CD8-positive, alpha-beta memory T cell (primary cell): ENCODE data around the gene CTDSP2. TPM values are rescaled to one million over a fixed set of nuclear protein-coding genes. Genes with fewer than 3 reads are reported as not detected.
"Not testable (repeated sequence)": the region's sequence is repeated elsewhere in the genome, so short reads cannot be mapped to it uniquely, and the experiment has no call there.

Experiments
- CTCF ChIA-PET: fragments of 350-600 bp; sonication (Branson Sonifier 250); formaldehyde crosslinking; loops from one replicate; lab custom pipeline; 2021; ENCODE audit warnings: antibody characterized with exemption; lab: Charles Lee
- POLR2A ChIA-PET: fragments of 350-600 bp; sonication (Branson Sonifier 250); formaldehyde crosslinking; loops from one replicate; lab custom pipeline; 2021; ENCODE audit warnings: antibody characterized with exemption; lab: Charles Lee
- DNase-seq, 5 donors: peaks; one replicate each; pipeline versions ENCODE4 v3.0.0 to v3.0.0-alpha.2; 2020 to 2022; ENCODE audit warnings: mixed read lengths in 1 of 5
- H3K27ac ChIP-seq: one replicate; pipeline ENCODE4 v1.7.0; 2013; ENCODE audit warnings: low read depth, mild to moderate bottlenecking, low read length, moderate library complexity
- H3K27me3 ChIP-seq: 2 replicates; pipeline ENCODE4 v1.7.0; 2013; ENCODE audit warnings: low read length, mild to moderate bottlenecking; ENCODE audit not compliant: insufficient read depth, poor library complexity, severe bottlenecking
- H3K36me3 ChIP-seq: 2 replicates; pipeline ENCODE4 v1.7.0; 2013; ENCODE audit warnings: mild to moderate bottlenecking, low read length, moderate library complexity; ENCODE audit not compliant: insufficient read depth
- H3K4me1 ChIP-seq: 2 replicates; pipeline ENCODE4 v1.7.0; 2013; ENCODE audit warnings: mild to moderate bottlenecking, low read length, moderate library complexity; ENCODE audit not compliant: insufficient read depth
- H3K4me3 ChIP-seq: 2 replicates; pipeline ENCODE4 v1.7.0; 2013; ENCODE audit warnings: mild to moderate bottlenecking, low read length
- H3K9me3 ChIP-seq: 2 replicates; pipeline ENCODE4 v1.7.0; 2013; ENCODE audit warnings: mild to moderate bottlenecking, low read length
- H3K27ac Mint-ChIP-seq, 8 donors: one replicate each; pipeline ENCODE4 v1.8.0; 2020 to 2021; ENCODE audit warnings: mixed read lengths in 8 of 8, mild to moderate bottlenecking in 6 of 8, inconsistent platforms in 3 of 8, moderate library complexity in 3 of 8
- H3K27me3 Mint-ChIP-seq, 2 donors: one replicate each; pipeline ENCODE4 v1.8.0; 2020 to 2021; ENCODE audit warnings: mixed read lengths in 2 of 2, mild to moderate bottlenecking in 1 of 2, moderate library complexity in 1 of 2
- H3K36me3 Mint-ChIP-seq, 3 donors: one replicate each; pipeline ENCODE4 v1.8.0; 2020 to 2021; ENCODE audit warnings: mixed read lengths in 3 of 3, inconsistent platforms in 1 of 3, mild to moderate bottlenecking in 1 of 3
- H3K4me1 Mint-ChIP-seq, 3 donors: one replicate each; pipeline ENCODE4 v1.8.0; 2020 to 2021; ENCODE audit warnings: mixed read lengths in 3 of 3, inconsistent platforms in 1 of 3, mild to moderate bottlenecking in 1 of 3
- H3K4me3 Mint-ChIP-seq, 7 donors: one replicate each; pipeline ENCODE4 v1.8.0; 2020 to 2021; ENCODE audit warnings: mixed read lengths in 7 of 7, mild to moderate bottlenecking in 6 of 7, moderate library complexity in 4 of 7, inconsistent platforms in 2 of 7
- H3K9me3 Mint-ChIP-seq, 5 donors: one replicate each; pipeline ENCODE4 v1.8.0; 2020 to 2022; ENCODE audit warnings: mixed read lengths in 5 of 5, mild to moderate bottlenecking in 3 of 5, moderate library complexity in 2 of 5, inconsistent platforms in 1 of 5
- polyA plus RNA-seq: library from polyadenylated mRNA; unstranded; fragments of 300-500 nt; fragmentation: Illumina TruSeq; gene quantifications from one replicate; pipeline ENCODE4 v1.2.3, GENCODE V29; 2021
- total RNA-seq, 2 experiments: library from RNA; stranded (reverse); gene quantifications; one replicate each; pipeline ENCODE4 v1.2.3, GENCODE V29; 2021

Gene CTDSP2
- total and polyA plus RNA-seq, 3 experiments from 2014 or later = 55.0 to 76.4 (median 72.8) TPM

- H3K9me3 ChIP-seq, H3K27ac Mint-ChIP-seq, DNase-seq, H3K27ac ChIP-seq, H3K4me3 ChIP-seq, H3K27me3 ChIP-seq, H3K36me3 ChIP-seq, POLR2A ChIA-PET, H3K36me3 Mint-ChIP-seq, H3K9me3 Mint-ChIP-seq, CTCF ChIA-PET, H3K4me1 ChIP-seq: not testable (repeated sequence)
- Mint-ChIP-seq H3K4me1 (peaks cover 10 to 37% (median 15%) of the 10 kb centered on the region in 3 donors), H3K27me3 (peaks cover 19 to 22% of the 10 kb centered on the region in 2 donors), H3K4me3 (peak overlapping the region in 1 of 7 donors; percentile 73)
Observed at GRCh38 chr12:57849447-57849846, 2.9 kb upstream of the CTDSP2 start.

- peaks cover 17 to 22% of the 10 kb centered on the region in 2 donors for H3K27me3 Mint-ChIP-seq
Observed at GRCh38 chr12:57849035-57849434, 2.5 kb upstream of the CTDSP2 start.

GRCh38 chr12:57848208-57848607 lies 1.7 kb upstream of the CTDSP2 start:
- CTCF ChIA-PET = interaction anchor here (0.8 to 2.7 kb wide), 8 partner anchors 9 to 65 kb away, joined by 3 to 13 read pairs (median 4); partner anchors contain the start of gene TSFM
- H3K4me3 ChIP-seq = no peak overlapping the region
- H3K4me1 Mint-ChIP-seq = peaks cover 22 to 49% (median 27%) of the 10 kb centered on the region in 3 donors
- peak overlapping the region; percentile 60 to 91 (median 84) for H3K4me3 Mint-ChIP-seq
- peaks cover 15% of the 10 kb centered on the region for H3K4me1 ChIP-seq
- no peaks in the 10 kb centered on the region for H3K9me3 Mint-ChIP-seq
- no peaks in the 10 kb centered on the region for H3K36me3 ChIP-seq
- peak overlapping the region in 7 of 8 donors; percentile 31 to 83 (median 47) for H3K27ac Mint-ChIP-seq
- H3K36me3 Mint-ChIP-seq = peaks cover 0 to 14% (median 0%) of the 10 kb centered on the region in 3 donors
- H3K27me3 Mint-ChIP-seq = peaks cover 10 to 15% of the 10 kb centered on the region in 2 donors
- H3K9me3 ChIP-seq = no peaks in the 10 kb centered on the region
- no peak for DNase-seq
- peaks cover 8% of the 10 kb centered on the region for H3K27me3 ChIP-seq
- no peak overlapping the region for H3K27ac ChIP-seq
- POLR2A ChIA-PET = interaction anchor here (0.5 kb wide), 1 partner anchor 598 kb away, joined by 3 read pairs; no protein-coding TSS in a partner anchor

More at GRCh38 chr12:57849035-57849434, 2.5 kb upstream of the CTDSP2 start:
- Histone ChIP-seq H3K27me3 (peaks cover 8% of the 10 kb centered on the region), H3K4me3 (no peak overlapping the region), H3K4me1 (peaks cover 7% of the 10 kb centered on the region), H3K9me3 (no peaks in the 10 kb centered on the region), H3K36me3 (no peaks in the 10 kb centered on the region), H3K27ac (no peak overlapping the region)
- ChIA-PET CTCF (interaction anchor here (1.3 kb wide), 1 partner anchor 39 kb away, joined by 3 read pairs; no protein-coding TSS in a partner anchor), POLR2A (no interaction called here)
- H3K4me3 Mint-ChIP-seq = peak overlapping the region in 2 of 7 donors; percentile 10 to 73
- peaks cover 14 to 41% (median 20%) of the 10 kb centered on the region in 3 donors for H3K4me1 Mint-ChIP-seq
- no peak for DNase-seq
- no peaks in the 10 kb centered on the region for H3K9me3 Mint-ChIP-seq
- H3K36me3 Mint-ChIP-seq = peaks cover 0 to 10% (median 0%) of the 10 kb centered on the region in 3 donors
- peak overlapping the region in 2 of 8 donors; percentile 8 to 83 for H3K27ac Mint-ChIP-seq

GRCh38 chr12:57846285-57846576 lies 298 bp downstream of the CTDSP2 start:
- H3K9me3 Mint-ChIP-seq = no peaks in the 10 kb centered on the region
- Histone ChIP-seq H3K9me3 (no peaks in the 10 kb centered on the region), H3K4me3 (peak overlapping the region; percentile 87), H3K36me3 (no peaks in the 10 kb centered on the region), H3K4me1 (peaks cover 35% of the 10 kb centered on the region), H3K27ac (peak overlapping the region; percentile 88), H3K27me3 (no peaks in the 10 kb centered on the region)
- peaks cover 0 to 25% (median 0%) of the 10 kb centered on the region in 3 donors for H3K36me3 Mint-ChIP-seq
- DNase-seq = peak in 1 of 5 donors; percentile 63
- CTCF ChIA-PET = interaction anchor here (0.7 to 4.2 kb wide), 8 partner anchors 8 to 63 kb away, joined by 3 to 31 read pairs (median 4); partner anchors contain the start of gene TSFM
- H3K4me1 Mint-ChIP-seq = peaks cover 42 to 58% (median 42%) of the 10 kb centered on the region in 3 donors
- POLR2A ChIA-PET = interaction anchor here (0.9 to 2.3 kb wide), 6 partner anchors 9 to 95 kb away, joined by 3 to 10 read pairs (median 3); partner anchors contain the start of genes ATP23, AVIL and TSFM
- H3K27me3 Mint-ChIP-seq = peaks cover 1% of the 10 kb centered on the region in 2 donors
- H3K27ac Mint-ChIP-seq = peak overlapping the region; percentile 21 to 93 (median 67)
- H3K4me3 Mint-ChIP-seq = peak overlapping the region; percentile 81 to 100 (median 89)

GRCh38 chr12:57845478-57846284 lies 848 bp downstream of the CTDSP2 start:
- Mint-ChIP-seq H3K27me3 (peaks cover 0 to 1% of the 10 kb centered on the region in 2 donors), H3K4me3 (peak overlapping the region; percentile 88 to 100 (median 91)), H3K9me3 (no peaks in the 10 kb centered on the region), H3K27ac (peak overlapping the region; percentile 74 to 93 (median 88)), H3K4me1 (peaks cover 46 to 59% (median 48%) of the 10 kb centered on the region in 3 donors), H3K36me3 (peaks cover 0 to 25% (median 0%) of the 10 kb centered on the region in 3 donors)
- peak; percentile 42 to 76 (median 58) for DNase-seq
- Histone ChIP-seq H3K4me1 (peaks cover 40% of the 10 kb centered on the region), H3K27ac (peak overlapping the region; percentile 88), H3K9me3 (no peaks in the 10 kb centered on the region), H3K4me3 (peak overlapping the region; percentile 87), H3K27me3 (no peaks in the 10 kb centered on the region), H3K36me3 (no peaks in the 10 kb centered on the region)
- ChIA-PET CTCF (interaction anchor here (0.7 to 4.2 kb wide), 8 partner anchors 9 to 63 kb away, joined by 3 to 31 read pairs (median 4); partner anchors contain the start of gene TSFM), POLR2A (interaction anchor here (0.6 to 2.3 kb wide), 6 partner anchors 9 to 96 kb away, joined by 3 to 10 read pairs (median 3); partner anchors contain the start of genes ATP23 and TSFM)

GRCh38 chr12:57844709-57845477 lies 1.6 kb downstream of the CTDSP2 start:
- POLR2A ChIA-PET = interaction anchor here (0.5 to 2.3 kb wide), 6 partner anchors 8 to 62 kb away, joined by 3 to 10 read pairs (median 4); partner anchors contain the start of gene TSFM
- peak overlapping the region; percentile 74 to 98 (median 94) for H3K27ac Mint-ChIP-seq
- H3K36me3 Mint-ChIP-seq = peaks cover 0 to 25% (median 0%) of the 10 kb centered on the region in 3 donors
- peak overlapping the region; percentile 88 to 100 (median 91) for H3K4me3 Mint-ChIP-seq
- no peaks in the 10 kb centered on the region for H3K9me3 ChIP-seq
- peak overlapping the region; percentile 88 for H3K27ac ChIP-seq
- H3K36me3 ChIP-seq = no peaks in the 10 kb centered on the region
- H3K27me3 Mint-ChIP-seq = peaks cover 0 to 1% of the 10 kb centered on the region in 2 donors
- peaks cover 54 to 66% (median 56%) of the 10 kb centered on the region in 3 donors for H3K4me1 Mint-ChIP-seq
- DNase-seq = no peak
- H3K4me3 ChIP-seq = peak overlapping the region; percentile 87
- CTCF ChIA-PET = interaction anchor here (0.9 to 4.2 kb wide), 6 partner anchors 8 to 85 kb away, joined by 3 to 31 read pairs (median 6); no protein-coding TSS in a partner anchor
- H3K9me3 Mint-ChIP-seq = no peaks in the 10 kb centered on the region
- H3K4me1 ChIP-seq = peaks cover 48% of the 10 kb centered on the region
- H3K27me3 ChIP-seq = no peaks in the 10 kb centered on the region
